Neural crest cell (in vitro differentiated cells): ENCODE data around the gene SIRPA. TPM values are rescaled to one million over a fixed set of nuclear protein-coding genes. Genes with fewer than 3 reads are reported as not detected.
"Not testable (repeated sequence)": the region's sequence is repeated elsewhere in the genome, so short reads cannot be mapped to it uniquely, and the experiment has no call there.

Source experiments
- DNase-seq: peaks from one replicate; pipeline ENCODE4 v3.0.0; 2021; ENCODE audit warnings: low read depth, mixed read lengths, low spot score
- H3K27ac Mint-ChIP-seq: one replicate; pipeline ENCODE4 v1.8.0; 2021; ENCODE audit warnings: mild to moderate bottlenecking, mixed read lengths; ENCODE audit not compliant: unreplicated experiment
- H3K27me3 Mint-ChIP-seq: 2 replicates; pipeline ENCODE4 v1.8.0; 2021; ENCODE audit warnings: low read depth, mild to moderate bottlenecking, mixed read lengths
- H3K36me3 Mint-ChIP-seq: 2 replicates; pipeline ENCODE4 v1.8.0; 2021; ENCODE audit warnings: low read depth, mild to moderate bottlenecking, mixed read lengths
- H3K4me1 Mint-ChIP-seq: 2 replicates; pipeline ENCODE4 v1.8.0; 2021; ENCODE audit warnings: mixed read lengths
- H3K4me3 Mint-ChIP-seq: one replicate; pipeline ENCODE4 v1.8.0; 2021; ENCODE audit warnings: mild to moderate bottlenecking, mixed read lengths
- H3K9me3 Mint-ChIP-seq: 2 replicates; pipeline ENCODE4 v1.8.0; 2021; ENCODE audit warnings: mixed read lengths
- CTCF ChIP-seq: fragments of 200-600 bp; sonication (generic); conservative IDR thresholded peaks from 2 replicates; pipeline ENCODE4 v1.5.0; 2021; ENCODE audit warnings: antibody characterized with exemption, mild to moderate bottlenecking
- total RNA-seq: library from RNA; stranded (reverse); gene quantifications from 2 replicates; pipeline ENCODE4 v1.2.1, GENCODE V29; 2021

Gene SIRPA
- total RNA-seq, 1 donor from 2014 or later, result 10.2 TPM

- Mint-ChIP-seq H3K9me3 (no peaks in the 10 kb centered on the region), H3K4me3 (no peak overlapping the region), H3K36me3 (no peaks in the 10 kb centered on the region), H3K27me3 (no peaks in the 10 kb centered on the region), H3K4me1 (no peaks in the 10 kb centered on the region), H3K27ac (no peak overlapping the region)
- no peak for DNase-seq
- no peak for TF ChIP-seq CTCF
Observed at GRCh38 chr20:1907586-1907985, 12.4 kb downstream of the SIRPA start.

- Mint-ChIP-seq H3K36me3 (no peaks in the 10 kb centered on the region), H3K4me1 (no peaks in the 10 kb centered on the region), H3K27me3 (no peaks in the 10 kb centered on the region), H3K9me3 (no peaks in the 10 kb centered on the region), H3K27ac (no peak overlapping the region), H3K4me3 (no peak overlapping the region)
- no peak for TF ChIP-seq CTCF
- DNase-seq, result no peak
Observed at GRCh38 chr20:1908191-1908590, 13.0 kb downstream of the SIRPA start.

GRCh38 chr20:1909097-1909496 lies 13.9 kb downstream of the SIRPA start:
- Mint-ChIP-seq H3K27ac (no peak overlapping the region), H3K4me3 (no peak overlapping the region), H3K36me3 (no peaks in the 10 kb centered on the region), H3K27me3 (no peaks in the 10 kb centered on the region), H3K4me1 (no peaks in the 10 kb centered on the region), H3K9me3 (no peaks in the 10 kb centered on the region)
- TF ChIP-seq CTCF, result no peak
- DNase-seq, result no peak

GRCh38 chr20:1911536-1911935 lies 16.3 kb downstream of the SIRPA start:
- Mint-ChIP-seq H3K4me3 (no peak overlapping the region), H3K4me1 (no peaks in the 10 kb centered on the region), H3K36me3 (no peaks in the 10 kb centered on the region), H3K9me3 (no peaks in the 10 kb centered on the region), H3K27me3 (no peaks in the 10 kb centered on the region), H3K27ac (no peak overlapping the region)
- no peak for TF ChIP-seq CTCF
- no peak for DNase-seq

GRCh38 chr20:1912053-1912452 lies 16.8 kb downstream of the SIRPA start:
- H3K27ac Mint-ChIP-seq, result no peak overlapping the region
- no peaks in the 10 kb centered on the region for H3K4me1 Mint-ChIP-seq
- no peaks in the 10 kb centered on the region for H3K36me3 Mint-ChIP-seq
- H3K4me3 Mint-ChIP-seq, result no peak overlapping the region
- no peak for TF ChIP-seq CTCF
- H3K9me3 Mint-ChIP-seq, result no peaks in the 10 kb centered on the region
- no peaks in the 10 kb centered on the region for H3K27me3 Mint-ChIP-seq
- no peak for DNase-seq

GRCh38 chr20:1912646-1913045 lies 17.4 kb downstream of the SIRPA start:
- no peaks in the 10 kb centered on the region for H3K36me3 Mint-ChIP-seq
- no peak for DNase-seq
- no peak for TF ChIP-seq CTCF
- H3K4me3 Mint-ChIP-seq, result no peak overlapping the region
- no peaks in the 10 kb centered on the region for H3K9me3 Mint-ChIP-seq
- no peak overlapping the region for H3K27ac Mint-ChIP-seq
- no peaks in the 10 kb centered on the region for H3K4me1 Mint-ChIP-seq
- no peaks in the 10 kb centered on the region for H3K27me3 Mint-ChIP-seq

GRCh38 chr20:1915233-1915632 lies 20.0 kb downstream of the SIRPA start:
- H3K9me3 Mint-ChIP-seq, H3K4me1 Mint-ChIP-seq, H3K27me3 Mint-ChIP-seq, H3K4me3 Mint-ChIP-seq, H3K27ac Mint-ChIP-seq, H3K36me3 Mint-ChIP-seq, DNase-seq: not testable (repeated sequence)
